Keratinocyte (primary cell): ENCODE measurements around the gene NPTXR. TPM values are rescaled to one million over a fixed set of nuclear protein-coding genes. Genes with fewer than 3 reads are reported as not detected.

Experiments
- DNase-seq: peaks from one replicate; pipeline ENCODE4 v3.0.0-alpha.2; 2011; ENCODE audit warnings: low read depth, missing footprints, low spot score
- FAIRE-seq: peaks from 2 replicates; lab custom pipeline; 2011; peaks lifted over from hg19 to GRCh38; lab: Jason Lieb, UNC
- H2AFZ ChIP-seq: 2 replicates; pipeline ENCODE4 v1.6.0; 2012; ENCODE audit warnings: low read length, control low read depth, inconsistent platforms; ENCODE audit not compliant: control insufficient read depth
- H3K27ac ChIP-seq: 2 replicates; pipeline ENCODE4 v1.5.1; 2011; ENCODE audit warnings: low read length; ENCODE audit not compliant: control insufficient read depth, insufficient read depth
- H3K27me3 ChIP-seq: 3 replicates; pipeline ENCODE4 v1.6.0; 2011; ENCODE audit warnings: low read length; ENCODE audit not compliant: control insufficient read depth, insufficient read depth; ENCODE audit errors: extremely low read depth
- H3K36me3 ChIP-seq, 2 experiments: 2 replicates in 1 of 2; 3 replicates in 1 of 2; pipeline ENCODE4 v1.5.1; 2011; ENCODE audit warnings: low read length in 2 of 2, mild to moderate bottlenecking in 1 of 2; ENCODE audit not compliant: control insufficient read depth in 2 of 2, insufficient read depth in 2 of 2; ENCODE audit errors: extremely low read depth in 1 of 2
- H3K4me1 ChIP-seq: 3 replicates; pipeline ENCODE4 v1.5.1; 2011; ENCODE audit warnings: low read length; ENCODE audit not compliant: control insufficient read depth, insufficient read depth; ENCODE audit errors: extremely low read depth
- H3K4me2 ChIP-seq: 3 replicates; pipeline ENCODE4 v1.6.0; 2011; ENCODE audit warnings: low read depth, low read length; ENCODE audit not compliant: control insufficient read depth, insufficient read depth; ENCODE audit errors: extremely low read depth
- H3K4me3 ChIP-seq, 3 experiments: fragments of 200-600 bp in 1 of 3; sonication (generic) in 1 of 3; 2 replicates in 2 of 3; 3 replicates in 1 of 3; pipeline ENCODE4 v1.5.1; 2011 to 2016; ENCODE audit warnings: low read length in 3 of 3, mild to moderate bottlenecking in 3 of 3, control low read depth in 2 of 3, inconsistent platforms in 1 of 3, low read depth in 1 of 3, mixed read lengths in 1 of 3, mixed run types in 1 of 3, moderate library complexity in 1 of 3; ENCODE audit not compliant: control insufficient read depth in 2 of 3, insufficient read depth in 2 of 3; ENCODE audit errors: extremely low read depth in 1 of 3
- H3K79me2 ChIP-seq: 2 replicates; pipeline ENCODE4 v1.6.0; 2012; ENCODE audit warnings: low read length; ENCODE audit not compliant: control insufficient read depth, insufficient read depth
- H3K9ac ChIP-seq: 3 replicates; pipeline ENCODE4 v1.6.0; 2011; ENCODE audit warnings: low read length; ENCODE audit not compliant: control insufficient read depth, insufficient read depth; ENCODE audit errors: extremely low read depth
- H3K9me1 ChIP-seq: 3 replicates; pipeline ENCODE4 v1.6.0; 2011; ENCODE audit warnings: low read length; ENCODE audit not compliant: control insufficient read depth, insufficient read depth; ENCODE audit errors: extremely low read depth
- H3K9me3 ChIP-seq: 2 replicates; pipeline ENCODE4 v1.5.1; 2012; ENCODE audit warnings: low read depth, low read length; ENCODE audit not compliant: control insufficient read depth
- H4K20me1 ChIP-seq: 3 replicates; pipeline ENCODE4 v1.6.0; 2011; ENCODE audit warnings: low read length; ENCODE audit not compliant: control insufficient read depth, insufficient read depth; ENCODE audit errors: extremely low read depth
- CTCF ChIP-seq, 3 experiments: IDR thresholded peaks in 1 of 3; conservative IDR thresholded peaks in 1 of 3; optimal IDR thresholded peaks in 1 of 3; 2 replicates in 2 of 3; 3 replicates in 1 of 3; pipeline versions ENCODE3 to v1.5.1; 2011; ENCODE audit warnings: low read length in 3 of 3, mild to moderate bottlenecking in 3 of 3, moderate library complexity in 2 of 3, control low read depth in 1 of 3, inconsistent platforms in 1 of 3; ENCODE audit not compliant: insufficient read depth in 2 of 3; ENCODE audit errors: extremely low read depth in 1 of 3
- EZH2 ChIP-seq: IDR thresholded peaks from one replicate; pipeline ENCODE4 v1.6.1; 2012; ENCODE audit warnings: inconsistent platforms, mild to moderate bottlenecking, low read length, moderate library complexity
- dilution Hi-C: fragments of 300-500 bp; cut with MboI; formaldehyde crosslinking; loops from one replicate; pipeline ENCODE4 v1.7.0; 2020; ENCODE audit warnings: low sequenced_read_pairs; ENCODE audit not compliant: extremely low pct_ligation_motif_present
- polyA plus RNA-seq, 5 experiments: library from polyadenylated mRNA; depleted of rRNA in 3 of 5; stranded (reverse) in 3 of 5; stranded (forward) in 1 of 5; unstranded in 1 of 5; fragments of >200 nt; gene quantifications; 1 replicate in 1 of 5; 2 replicates in 3 of 5; 3 replicates in 1 of 5; pipeline versions ENCODE4 v1.2.1 to v1.2.3, GENCODE V29; 2011 to 2012; ENCODE audit warnings: missing spikeins in 2 of 5, low read depth in 1 of 5, low replicate concordance in 1 of 5

The NPTXR gene
- polyA plus RNA-seq, 1 donor (not counting 4 experiments of a cell fraction or from before 2014, with no cell fraction given): 0.03 TPM

DNA sequence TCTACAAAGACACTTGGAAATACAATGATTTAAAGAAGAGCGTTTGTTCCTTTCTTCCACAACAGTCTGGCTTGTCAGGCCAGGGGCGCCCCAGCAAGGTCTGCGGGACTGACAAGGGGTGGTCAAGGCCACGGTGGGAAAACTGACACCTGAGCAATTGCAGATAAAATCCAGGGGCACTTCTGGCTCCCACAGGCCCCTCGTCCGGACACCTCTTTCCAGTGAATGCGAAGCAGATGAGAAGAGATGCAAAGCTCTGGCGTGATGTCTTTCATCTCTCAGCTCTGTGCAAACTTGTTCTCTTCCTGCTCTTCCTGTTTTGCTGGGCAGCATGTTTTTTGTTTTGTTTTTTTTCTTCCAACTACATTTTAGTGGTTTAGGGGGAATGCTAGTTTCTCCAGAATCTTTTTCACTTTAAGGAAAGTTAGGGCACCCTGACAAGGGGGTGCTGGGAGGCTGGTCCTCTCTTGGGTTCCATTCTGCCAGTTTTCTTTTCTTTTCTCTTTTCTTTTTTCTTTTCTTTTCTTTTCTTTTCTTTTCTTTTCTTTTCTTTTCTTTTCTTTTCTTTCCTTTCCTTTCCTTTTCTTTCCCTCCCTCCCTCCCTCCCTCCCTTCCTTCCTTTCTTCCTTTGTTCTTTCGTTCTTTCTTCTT lies 39.3 kb upstream of the NPTXR start:
- Histone ChIP-seq H2AFZ (no peak overlapping the region), H3K79me2 (no peaks in the 10 kb centered on the region), H4K20me1 (no peaks in the 10 kb centered on the region), H3K9me3 (no peaks in the 10 kb centered on the region), H3K27ac (no peak overlapping the region), H3K9ac (no peak overlapping the region), H3K36me3 (no peaks in the 10 kb centered on the region), H3K9me1 (no peaks in the 10 kb centered on the region), H3K4me2 (peak overlapping the region; percentile 18), H3K4me1 (peaks cover 2% of the 10 kb centered on the region), H3K4me3 (no peak overlapping the region), H3K27me3 (peaks cover 30% of the 10 kb centered on the region)
- dilution Hi-C loops: no loop called here
- DNase-seq (no peak), FAIRE-seq (no peak)
- TF ChIP-seq EZH2 (no peak), CTCF (optimal IDR thresholded peaks at IDR 0.05 in 1 of 3, IDR thresholded peaks at IDR 0.05 in 1 of 3, conservative IDR thresholded peaks at IDR 0.05 in 1 of 3; ENCODE audit: extremely low read depth in 1 of 3, insufficient read depth in 2 of 3, low read length in 3 of 3) (no peak)

GRCh38 chr22:38881997-38882879 lies 38.4 kb upstream of the NPTXR start:
- peaks cover 2% of the 10 kb centered on the region for H3K4me1 ChIP-seq
- TF ChIP-seq CTCF (optimal IDR thresholded peaks at IDR 0.05 in 1 of 3, IDR thresholded peaks at IDR 0.05 in 1 of 3, conservative IDR thresholded peaks at IDR 0.05 in 1 of 3; ENCODE audit: extremely low read depth in 1 of 3, insufficient read depth in 2 of 3, low read length in 3 of 3): no peak
- TF ChIP-seq EZH2: no peak
- H3K27me3 ChIP-seq: peaks cover 30% of the 10 kb centered on the region
- H3K4me3 ChIP-seq: no peak overlapping the region
- no peaks in the 10 kb centered on the region for H4K20me1 ChIP-seq
- H3K9me3 ChIP-seq: no peaks in the 10 kb centered on the region
- H2AFZ ChIP-seq: no peak overlapping the region
- H3K36me3 ChIP-seq: no peaks in the 10 kb centered on the region
- H3K79me2 ChIP-seq: no peaks in the 10 kb centered on the region
- dilution Hi-C loops: no loop called here
- H3K9ac ChIP-seq: no peak overlapping the region
- no peak overlapping the region for H3K4me2 ChIP-seq
- no peaks in the 10 kb centered on the region for H3K9me1 ChIP-seq
- FAIRE-seq: no peak
- H3K27ac ChIP-seq: no peak overlapping the region
- DNase-seq: no peak
